Measurements from ENCODE around the gene RARRES1. TPM values are rescaled to one million over a fixed set of nuclear protein-coding genes. Genes with fewer than 3 reads are reported as not detected.

Gene RARRES1
- total and polyA plus RNA-seq, 4 donors = 2.6 to 10.2 (median 3.7) TPM

DNA sequence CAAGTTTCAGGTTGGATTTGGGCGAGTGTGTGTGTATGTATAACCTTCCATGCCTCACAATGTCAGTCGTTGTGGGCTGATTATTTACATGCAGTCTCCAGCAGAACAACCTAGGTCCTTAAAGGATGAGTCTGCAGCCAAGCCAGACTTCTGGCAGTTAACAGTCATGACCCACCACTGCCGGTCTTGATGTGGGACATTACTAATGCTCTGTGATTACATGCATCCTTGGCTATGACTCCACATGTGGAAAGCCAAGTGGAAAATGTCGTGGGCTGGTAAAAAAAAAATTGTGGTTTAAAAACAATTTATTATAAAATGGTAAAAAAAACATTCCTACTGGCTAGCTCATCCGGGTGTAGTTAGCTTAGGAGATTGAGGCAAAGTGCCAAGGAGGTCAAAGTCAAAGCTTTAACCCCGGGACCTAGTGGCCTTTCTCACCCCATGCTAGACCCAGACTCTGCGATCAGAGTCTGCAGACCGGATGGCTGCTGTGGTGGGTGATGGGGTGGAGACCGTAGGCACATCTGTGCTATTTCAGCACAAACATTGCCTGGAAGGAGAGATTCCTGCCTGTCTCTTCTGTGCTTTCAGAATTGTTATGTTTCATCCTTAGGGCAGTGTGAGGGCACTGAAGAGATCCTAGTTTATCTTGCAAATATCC is 6.8 kb downstream of the RARRES1 start:
- Histone ChIP-seq H3K9me3 (ENCODE audit: control insufficient read depth, insufficient read depth, low read length) (no peaks in the 10 kb centered on the region), H3K27ac (ENCODE audit: low read depth, low read length) (no peak overlapping the region), H3K4me1 (ENCODE audit: control insufficient read depth, insufficient read depth, low read length) (peaks cover 3% of the 10 kb centered on the region), H3K27me3 (ENCODE audit: control insufficient read depth, insufficient read depth, low read length) (no peaks in the 10 kb centered on the region), H3K36me3 (ENCODE audit: control insufficient read depth, insufficient read depth, low read length) (peaks cover 2% of the 10 kb centered on the region), H3K4me3 (ENCODE audit: low read depth, low read length) (no peak overlapping the region)
- 80% methylated on average over 1 of the region's 9 CpGs for WGBS (ENCODE audit: insufficient coverage)
- peak in 1 of 6 donors; percentile 25 for DNase-seq (ENCODE audit: low read depth in 4 of 6, low spot score in 6 of 6)

DNA sequence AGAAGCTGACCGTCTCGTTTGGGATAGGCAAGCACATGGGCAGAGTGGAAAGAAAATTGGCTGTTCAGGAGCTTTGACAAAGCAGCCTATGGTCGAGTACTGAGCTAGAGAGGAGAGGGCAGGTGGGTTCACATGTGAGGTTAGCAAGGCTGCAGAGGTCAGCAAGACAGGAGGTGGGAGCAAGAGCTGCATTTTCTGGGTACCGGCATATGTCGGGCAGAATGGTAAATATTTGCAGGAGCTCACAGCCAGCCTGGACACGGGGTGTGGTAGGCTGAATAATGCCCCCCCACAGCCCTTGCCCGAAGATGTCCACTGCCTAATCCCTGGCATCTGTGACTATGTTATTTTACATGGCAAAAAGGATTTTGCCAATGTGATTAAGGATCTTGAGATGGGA is 8.3 kb downstream of the RARRES1 start:
- no peaks in the 10 kb centered on the region for H3K9me3 ChIP-seq (ENCODE audit: control insufficient read depth, insufficient read depth, low read length)
- H3K27me3 ChIP-seq (ENCODE audit: control insufficient read depth, insufficient read depth, low read length) = no peaks in the 10 kb centered on the region
- peaks cover 3% of the 10 kb centered on the region for H3K4me1 ChIP-seq (ENCODE audit: control insufficient read depth, insufficient read depth, low read length)
- WGBS (ENCODE audit: insufficient coverage) = 91% methylated on average over 6 of the region's 7 CpGs
- H3K27ac ChIP-seq (ENCODE audit: low read depth, low read length) = no peak overlapping the region
- no peak for DNase-seq (ENCODE audit: low read depth in 4 of 6, low spot score in 6 of 6)
- H3K4me3 ChIP-seq (ENCODE audit: low read depth, low read length) = no peak overlapping the region
- H3K36me3 ChIP-seq (ENCODE audit: control insufficient read depth, insufficient read depth, low read length) = peaks cover 2% of the 10 kb centered on the region

DNA sequence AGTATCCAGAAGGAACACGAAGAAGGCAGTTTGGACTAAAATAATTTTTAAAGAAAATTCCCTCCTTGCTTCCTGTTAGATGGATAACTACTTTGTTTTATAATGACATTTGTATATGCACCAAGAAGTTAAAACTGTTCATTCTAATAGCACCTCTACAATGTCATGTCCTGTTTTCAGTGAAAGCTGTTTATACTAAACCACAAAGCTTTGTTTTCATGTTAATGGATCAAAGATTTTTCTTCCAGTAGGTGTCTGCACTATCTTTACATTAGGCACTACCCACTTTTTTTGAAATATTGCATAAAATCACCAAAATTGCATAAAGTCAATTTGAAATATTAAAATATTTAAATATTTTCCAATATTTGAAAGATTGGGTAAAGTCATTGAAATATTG is 10.1 kb downstream of the RARRES1 start:
- WGBS (ENCODE audit: insufficient coverage) = no CpG with 5 or more reads among the region's 1 CpG
- peaks cover 6% of the 10 kb centered on the region for H3K4me1 ChIP-seq (ENCODE audit: control insufficient read depth, insufficient read depth, low read length)
- no peak overlapping the region for H3K4me3 ChIP-seq (ENCODE audit: low read depth, low read length)
- no peak overlapping the region for H3K27ac ChIP-seq (ENCODE audit: low read depth, low read length)
- H3K36me3 ChIP-seq (ENCODE audit: control insufficient read depth, insufficient read depth, low read length) = peaks cover 2% of the 10 kb centered on the region
- H3K27me3 ChIP-seq (ENCODE audit: control insufficient read depth, insufficient read depth, low read length) = no peaks in the 10 kb centered on the region
- DNase-seq (ENCODE audit: low read depth in 4 of 6, low spot score in 6 of 6) = no peak
- no peaks in the 10 kb centered on the region for H3K9me3 ChIP-seq (ENCODE audit: control insufficient read depth, insufficient read depth, low read length)

DNA sequence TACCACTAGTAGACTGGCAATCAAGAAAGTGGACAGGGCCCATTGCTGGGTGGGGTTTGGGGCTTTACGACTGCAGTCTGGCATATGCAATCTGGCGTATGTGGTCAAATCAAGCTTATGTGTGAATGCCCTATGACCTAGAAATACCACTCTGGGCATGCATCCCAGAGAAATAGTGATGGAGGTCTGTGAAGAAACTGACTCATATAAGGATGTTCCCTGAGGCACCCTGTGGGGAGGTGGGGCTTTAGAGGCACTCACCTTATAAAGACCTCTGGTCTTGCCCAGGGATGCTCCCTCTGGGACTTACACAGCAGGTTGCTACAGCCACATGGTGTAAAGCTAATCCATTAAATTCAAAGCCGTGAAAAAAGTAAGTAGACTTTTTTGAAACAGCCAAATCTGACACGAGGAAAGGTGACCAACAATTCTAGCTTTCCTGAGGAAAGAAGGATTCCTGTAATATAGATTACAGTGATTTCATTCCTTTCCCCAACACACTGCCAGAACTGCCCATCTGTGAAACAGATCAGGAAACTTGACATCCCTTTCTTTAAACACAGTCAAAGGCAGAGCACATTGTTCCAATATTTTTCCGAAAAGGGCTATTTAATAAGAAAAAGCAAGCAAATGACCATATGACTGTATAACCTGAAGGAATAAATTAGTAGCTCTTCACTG is 13.6 kb downstream of the RARRES1 start:
- H3K4me1 ChIP-seq (ENCODE audit: control insufficient read depth, insufficient read depth, low read length) = peaks cover 6% of the 10 kb centered on the region
- no peak overlapping the region for H3K4me3 ChIP-seq (ENCODE audit: low read depth, low read length)
- DNase-seq (ENCODE audit: low read depth in 4 of 6, low spot score in 6 of 6) = no peak
- no peaks in the 10 kb centered on the region for H3K27me3 ChIP-seq (ENCODE audit: control insufficient read depth, insufficient read depth, low read length)
- H3K36me3 ChIP-seq (ENCODE audit: control insufficient read depth, insufficient read depth, low read length) = peaks cover 5% of the 10 kb centered on the region
- H3K9me3 ChIP-seq (ENCODE audit: control insufficient read depth, insufficient read depth, low read length) = no peaks in the 10 kb centered on the region
- WGBS (ENCODE audit: insufficient coverage) = no CpG with 5 or more reads among the region's 5 CpGs
- H3K27ac ChIP-seq (ENCODE audit: low read depth, low read length) = no peak overlapping the region

DNA sequence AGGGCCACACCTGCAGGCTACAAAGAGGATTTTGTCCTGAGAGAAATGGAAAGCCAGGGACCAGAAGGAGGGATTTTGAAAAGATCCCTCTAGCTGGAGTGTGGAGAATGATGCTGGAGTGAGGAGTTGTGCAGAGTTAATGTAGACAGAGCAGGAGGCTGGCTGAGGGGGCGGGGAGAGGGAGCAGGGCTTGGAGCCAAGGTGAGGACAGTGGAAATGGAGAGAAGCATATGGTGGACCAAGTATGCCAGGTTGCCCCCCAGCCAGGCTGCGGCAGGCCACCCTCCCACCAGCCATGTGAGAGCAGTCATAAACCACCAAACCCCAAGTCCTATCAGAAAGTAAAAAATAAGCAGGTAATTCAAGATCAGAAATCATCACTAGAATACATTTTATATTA is 14.7 kb downstream of the RARRES1 start:
- 100% methylated on average over 1 of the region's 2 CpGs for WGBS (ENCODE audit: insufficient coverage)
- H3K27ac ChIP-seq (ENCODE audit: low read depth, low read length) = no peak overlapping the region
- peaks cover 3% of the 10 kb centered on the region for H3K4me1 ChIP-seq (ENCODE audit: control insufficient read depth, insufficient read depth, low read length)
- no peak for DNase-seq (ENCODE audit: low read depth in 4 of 6, low spot score in 6 of 6)
- peaks cover 3% of the 10 kb centered on the region for H3K36me3 ChIP-seq (ENCODE audit: control insufficient read depth, insufficient read depth, low read length)
- no peaks in the 10 kb centered on the region for H3K9me3 ChIP-seq (ENCODE audit: control insufficient read depth, insufficient read depth, low read length)
- H3K4me3 ChIP-seq (ENCODE audit: low read depth, low read length) = no peak overlapping the region
- H3K27me3 ChIP-seq (ENCODE audit: control insufficient read depth, insufficient read depth, low read length) = no peaks in the 10 kb centered on the region

DNA sequence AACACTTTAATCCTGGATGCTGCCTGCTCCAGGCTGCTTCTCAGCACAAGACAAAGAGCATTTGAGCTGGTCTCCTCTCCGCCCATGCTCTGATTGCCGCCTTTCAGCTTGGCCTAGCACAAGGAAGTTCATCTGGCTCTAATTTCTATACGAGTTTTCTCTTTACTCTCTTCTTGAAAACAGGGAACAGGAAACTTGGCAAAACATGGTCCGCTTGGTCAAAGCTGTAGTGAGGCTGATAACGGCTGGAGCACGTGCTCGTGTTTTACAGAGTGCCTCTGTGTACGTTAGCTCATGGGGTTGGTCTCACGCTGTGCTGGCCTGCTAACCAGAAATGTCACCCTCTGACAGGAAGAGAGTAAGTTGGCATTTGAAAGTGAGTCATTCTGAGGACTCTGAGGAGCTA is 19.2 kb downstream of the RARRES1 start:
- peak in 1 of 6 donors; percentile 29 for DNase-seq (ENCODE audit: low read depth in 4 of 6, low spot score in 6 of 6)
- 61% methylated on average over 9 of the region's 9 CpGs for WGBS (ENCODE audit: insufficient coverage)
- H3K4me3 ChIP-seq (ENCODE audit: low read depth, low read length) = no peak overlapping the region
- H3K4me1 ChIP-seq (ENCODE audit: control insufficient read depth, insufficient read depth, low read length) = peaks cover 3% of the 10 kb centered on the region
- H3K27ac ChIP-seq (ENCODE audit: low read depth, low read length) = peak overlapping the region; percentile 45
- no peaks in the 10 kb centered on the region for H3K27me3 ChIP-seq (ENCODE audit: control insufficient read depth, insufficient read depth, low read length)
- no peaks in the 10 kb centered on the region for H3K9me3 ChIP-seq (ENCODE audit: control insufficient read depth, insufficient read depth, low read length)
- peaks cover 8% of the 10 kb centered on the region for H3K36me3 ChIP-seq (ENCODE audit: control insufficient read depth, insufficient read depth, low read length)

DNA sequence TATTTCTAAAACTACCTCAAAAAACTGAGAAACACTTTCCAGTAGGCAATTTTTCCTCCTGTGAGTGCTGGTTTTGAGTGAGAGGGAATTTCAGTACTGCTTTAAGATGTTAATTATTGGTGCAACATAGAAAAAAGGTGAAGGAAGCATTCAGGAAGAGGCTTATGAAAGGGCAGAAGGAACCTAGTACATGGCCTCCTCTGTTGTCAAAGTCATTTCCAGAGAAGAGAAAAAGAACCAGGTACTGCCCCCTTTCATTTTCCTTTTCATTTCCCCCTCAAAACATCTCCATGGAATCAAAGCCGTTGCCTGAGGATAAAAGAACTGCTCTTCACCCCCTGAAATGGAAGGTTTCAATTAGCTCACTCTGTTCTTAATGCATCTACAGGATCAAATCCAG is 19.8 kb downstream of the RARRES1 start:
- no peak overlapping the region for H3K27ac ChIP-seq (ENCODE audit: low read depth, low read length)

DNA sequence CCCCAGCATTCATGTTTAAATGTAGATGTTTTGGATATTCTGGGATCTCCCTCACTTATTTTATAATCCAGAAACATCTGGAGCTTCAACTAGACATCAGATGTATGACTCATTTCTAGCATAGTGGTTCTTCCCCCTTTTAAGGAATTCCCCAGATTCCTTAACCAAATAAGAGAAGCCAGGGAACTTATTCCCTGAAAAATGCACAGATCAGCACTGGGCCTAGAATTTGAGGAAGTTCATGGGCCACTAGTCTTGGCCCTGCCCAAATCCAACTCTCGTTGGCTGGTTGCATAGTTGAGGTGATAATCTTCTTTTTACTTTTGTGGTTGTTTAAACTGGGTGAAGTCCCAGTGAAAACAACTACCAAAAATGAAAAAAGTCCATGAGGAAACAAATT is 20.4 kb downstream of the RARRES1 start:
- WGBS (ENCODE audit: insufficient coverage) = no CpG with 5 or more reads among the region's 1 CpG
- Histone ChIP-seq H3K4me1 (ENCODE audit: control insufficient read depth, insufficient read depth, low read length) (no peaks in the 10 kb centered on the region), H3K9me3 (ENCODE audit: control insufficient read depth, insufficient read depth, low read length) (no peaks in the 10 kb centered on the region), H3K27me3 (ENCODE audit: control insufficient read depth, insufficient read depth, low read length) (no peaks in the 10 kb centered on the region), H3K4me3 (ENCODE audit: low read depth, low read length) (no peak overlapping the region), H3K27ac (ENCODE audit: low read depth, low read length) (no peak overlapping the region), H3K36me3 (ENCODE audit: control insufficient read depth, insufficient read depth, low read length) (peaks cover 8% of the 10 kb centered on the region)
- DNase-seq (ENCODE audit: low read depth in 4 of 6, low spot score in 6 of 6) = no peak

More for the DNA sequence above, 19.8 kb downstream of the RARRES1 start:
- no peaks in the 10 kb centered on the region for H3K27me3 ChIP-seq (ENCODE audit: control insufficient read depth, insufficient read depth, low read length)
- H3K36me3 ChIP-seq (ENCODE audit: control insufficient read depth, insufficient read depth, low read length) = peaks cover 8% of the 10 kb centered on the region
- no peak overlapping the region for H3K4me3 ChIP-seq (ENCODE audit: low read depth, low read length)
- peaks cover 2% of the 10 kb centered on the region for H3K4me1 ChIP-seq (ENCODE audit: control insufficient read depth, insufficient read depth, low read length)
- DNase-seq (ENCODE audit: low read depth in 4 of 6, low spot score in 6 of 6) = no peak
- WGBS (ENCODE audit: insufficient coverage) = no CpG with 5 or more reads among the region's 1 CpG
- no peaks in the 10 kb centered on the region for H3K9me3 ChIP-seq (ENCODE audit: control insufficient read depth, insufficient read depth, low read length)

DNA sequence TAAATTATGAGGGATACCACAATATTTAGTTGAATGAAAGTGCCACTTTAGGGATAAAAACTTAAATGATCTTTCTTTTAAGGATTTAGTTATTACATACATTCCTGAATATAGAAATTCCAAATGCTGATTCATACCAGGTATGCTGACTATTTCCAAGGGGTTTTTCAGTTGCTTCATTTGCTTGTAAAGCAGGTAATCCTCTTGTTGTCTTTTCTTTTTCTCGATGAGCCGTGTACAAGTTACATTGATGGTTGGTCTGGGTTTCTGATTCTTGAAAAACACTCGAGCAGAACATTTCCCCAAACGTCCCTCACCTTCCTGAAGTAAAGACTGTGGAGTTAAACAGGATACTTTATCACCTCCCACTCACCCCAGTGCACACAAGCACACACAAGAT is 21.7 kb downstream of the RARRES1 start:
- Histone ChIP-seq H3K27ac (ENCODE audit: low read depth, low read length) (no peak overlapping the region), H3K4me1 (ENCODE audit: control insufficient read depth, insufficient read depth, low read length) (no peaks in the 10 kb centered on the region), H3K27me3 (ENCODE audit: control insufficient read depth, insufficient read depth, low read length) (no peaks in the 10 kb centered on the region), H3K9me3 (ENCODE audit: control insufficient read depth, insufficient read depth, low read length) (no peaks in the 10 kb centered on the region), H3K36me3 (ENCODE audit: control insufficient read depth, insufficient read depth, low read length) (peaks cover 5% of the 10 kb centered on the region), H3K4me3 (ENCODE audit: low read depth, low read length) (no peak overlapping the region)
- no peak for DNase-seq (ENCODE audit: low read depth in 4 of 6, low spot score in 6 of 6)
- WGBS (ENCODE audit: insufficient coverage) = no CpG with 5 or more reads among the region's 4 CpGs

DNA sequence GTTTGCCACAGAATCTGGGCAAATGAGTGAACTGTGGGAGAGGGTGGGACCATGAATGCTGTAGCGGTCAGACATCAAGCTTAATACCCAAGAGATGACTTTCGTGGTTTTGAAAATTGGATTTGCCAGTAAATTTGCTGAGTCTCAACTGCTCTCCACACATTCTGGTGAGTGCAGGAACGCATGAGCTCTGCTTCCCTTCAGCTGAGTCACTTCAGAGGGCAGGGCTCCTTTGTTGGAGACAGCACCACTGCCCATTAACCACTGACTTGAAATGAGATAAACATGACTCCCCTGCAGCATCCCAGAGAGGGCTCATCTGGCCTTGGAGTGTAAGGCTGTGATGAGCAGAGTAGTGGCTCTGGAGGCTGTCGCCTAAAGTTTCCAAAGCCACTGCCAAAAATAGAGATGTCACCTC is 22.6 kb downstream of the RARRES1 start:
- Histone ChIP-seq H3K36me3 (ENCODE audit: control insufficient read depth, insufficient read depth, low read length) (peaks cover 5% of the 10 kb centered on the region), H3K9me3 (ENCODE audit: control insufficient read depth, insufficient read depth, low read length) (no peaks in the 10 kb centered on the region), H3K27ac (ENCODE audit: low read depth, low read length) (no peak overlapping the region), H3K27me3 (ENCODE audit: control insufficient read depth, insufficient read depth, low read length) (no peaks in the 10 kb centered on the region), H3K4me1 (ENCODE audit: control insufficient read depth, insufficient read depth, low read length) (no peaks in the 10 kb centered on the region), H3K4me3 (ENCODE audit: low read depth, low read length) (no peak overlapping the region)
- 94% methylated on average over 3 of the region's 4 CpGs for WGBS (ENCODE audit: insufficient coverage)
- DNase-seq (ENCODE audit: low read depth in 4 of 6, low spot score in 6 of 6) = no peak
